Pancreas (tissue), 10 donors: ENCODE measurements around the gene KLHL14. TPM values are rescaled to one million over a fixed set of nuclear protein-coding genes. Genes with fewer than 3 reads are reported as not detected.

Experiments
- ATAC-seq, 4 donors: fragments of 200-7000 bp; cut with Tn5 transposase; one replicate each; pipeline versions ENCODE4 v1.8.0 to v1.9.1; 2020; ENCODE audit warnings: mild to moderate bottlenecking in 4 of 4, moderate library complexity in 4 of 4
- DNase-seq, 6 donors: peaks; one replicate each; pipeline ENCODE4 v3.0.0-alpha.2; 2020
- FAIRE-seq: peaks from 2 replicates; lab custom pipeline; 2012; peaks lifted over from hg19 to GRCh38; lab: Jason Lieb, UNC
- H3K27ac ChIP-seq, 4 donors: fragments of 200-600 bp; sonication (generic); 1 replicate in 3 of 4; 2 replicates in 1 of 4; pipeline versions ENCODE4 v1.5.0 to v1.8.0; 2020
- H3K27me3 ChIP-seq, 4 donors: fragments of 200-600 bp; one replicate each; pipeline ENCODE4 v1.8.0; 2021
- H3K36me3 ChIP-seq, 3 donors: fragments of 200-600 bp; sonication (generic) in 1 of 3; one replicate each; pipeline versions ENCODE4 v1.5.0 to v1.8.0; 2020 to 2021
- H3K4me1 ChIP-seq, 3 donors: fragments of 200-600 bp; one replicate each; pipeline ENCODE4 v1.8.0; 2021
- H3K4me3 ChIP-seq, 4 donors: fragments of 200-600 bp; sonication (generic) in 2 of 4; one replicate each; pipeline versions ENCODE4 v1.5.0 to v1.8.0; 2020 to 2021
- H3K9me3 ChIP-seq, 4 donors: fragments of 200-600 bp; one replicate each; pipeline ENCODE4 v1.8.0; 2021
- WGBS, 2 donors: extraction: QIAGEN DNeasy Blood & Tissue Kit; methylation state at CpG; one replicate each; pipeline ENCODE4 v1.1.7; 2013; 5-methylcytosine and 5-hydroxymethylcytosine counted together
- intact Hi-C, 3 donors: fragments of 100-400 bp; cut with DNase I; formaldehyde crosslinking; loops; one replicate each; pipeline versions ENCODE4 v1.11.1 to v1.14.2; 2022
- polyA plus RNA-seq, 2 donors: library from polyadenylated mRNA; stranded (reverse); fragments of 200-250 nt; gene quantifications; one replicate each; pipeline ENCODE4 v1.2.3, GENCODE V29; 2013
- total RNA-seq, 6 donors: library from RNA; stranded (reverse); fragmentation: NEBNext Ultra II Directional in 4 of 6; extraction: Animal tissue kit (Norgen Biotek cat#: 25700) in 4 of 6; gene quantifications; one replicate each; pipeline versions ENCODE4 v1.2.1 to v1.2.4, GENCODE V29; 2021 to 2023
- TF ChIP-seq, protein P1 (sequence below), 4 donors: fragments of 200-600 bp; sonication (generic) in 3 of 4; IDR thresholded peaks; one replicate each; pipeline versions ENCODE4 v1.5.0 to v1.8.0; 2021; ENCODE audit warnings: antibody characterized with exemption in 4 of 4
- donor health status: healthy with polysubstance abuse.
- donor health status: DM: no; HTN: no; CAD: no; lungs with moderate emphysema.
- donor health status: DM: no; HTN: no; CAD: no.
- donor health status: control.
- donor health status: control.
- donor health status: Bipolar disorder and iron deficiency.
- donor health status: DM: yes; HTN: yes; CAD: no.
- donor health status: DM: no; HTN: no; CAD: no.
- donor health status: DM: no; HTN: no; CAD: no.
- donor health status: DM: yes; HTN: yes; CAD: no.

The KLHL14 gene
- total and polyA plus RNA-seq, 8 donors: 0.06 to 0.21 (median 0.08) TPM; not detected in 3

DNA sequence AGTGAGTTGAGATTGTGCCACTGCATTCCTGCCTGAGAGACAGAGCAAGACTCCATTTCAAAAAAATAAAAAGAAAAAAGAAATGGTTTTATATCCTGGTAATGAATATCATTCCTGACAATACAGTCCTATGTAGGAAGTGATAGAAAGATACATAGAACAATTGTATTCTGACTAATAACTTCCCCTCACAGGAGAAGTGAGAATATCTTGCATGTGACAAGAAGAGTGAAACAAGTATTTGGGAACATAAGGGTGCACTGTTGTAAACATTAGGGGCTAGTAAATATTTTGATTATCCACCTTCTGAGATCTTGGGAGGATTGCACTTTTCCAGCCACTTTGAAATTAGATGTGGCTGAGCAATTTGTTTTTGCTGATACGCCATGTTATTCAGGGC is 40.7 kb downstream of the KLHL14 start:
- 94 to 96% methylated on average over 1 of the region's 1 CpG for WGBS, 2 donors
- TF ChIP-seq, protein P1, sequence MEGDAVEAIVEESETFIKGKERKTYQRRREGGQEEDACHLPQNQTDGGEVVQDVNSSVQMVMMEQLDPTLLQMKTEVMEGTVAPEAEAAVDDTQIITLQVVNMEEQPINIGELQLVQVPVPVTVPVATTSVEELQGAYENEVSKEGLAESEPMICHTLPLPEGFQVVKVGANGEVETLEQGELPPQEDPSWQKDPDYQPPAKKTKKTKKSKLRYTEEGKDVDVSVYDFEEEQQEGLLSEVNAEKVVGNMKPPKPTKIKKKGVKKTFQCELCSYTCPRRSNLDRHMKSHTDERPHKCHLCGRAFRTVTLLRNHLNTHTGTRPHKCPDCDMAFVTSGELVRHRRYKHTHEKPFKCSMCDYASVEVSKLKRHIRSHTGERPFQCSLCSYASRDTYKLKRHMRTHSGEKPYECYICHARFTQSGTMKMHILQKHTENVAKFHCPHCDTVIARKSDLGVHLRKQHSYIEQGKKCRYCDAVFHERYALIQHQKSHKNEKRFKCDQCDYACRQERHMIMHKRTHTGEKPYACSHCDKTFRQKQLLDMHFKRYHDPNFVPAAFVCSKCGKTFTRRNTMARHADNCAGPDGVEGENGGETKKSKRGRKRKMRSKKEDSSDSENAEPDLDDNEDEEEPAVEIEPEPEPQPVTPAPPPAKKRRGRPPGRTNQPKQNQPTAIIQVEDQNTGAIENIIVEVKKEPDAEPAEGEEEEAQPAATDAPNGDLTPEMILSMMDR (IDR thresholded peaks at IDR 0.05): no peak
- no peaks in the 10 kb centered on the region for H3K27me3 ChIP-seq
- DNase-seq: no peak
- no peaks in the 10 kb centered on the region for H3K9me3 ChIP-seq
- no peak for ATAC-seq
- H3K4me3 ChIP-seq: no peak overlapping the region
- intact Hi-C loops: no loop called here
- no peak overlapping the region for H3K27ac ChIP-seq
- no peaks in the 10 kb centered on the region for H3K4me1 ChIP-seq
- H3K36me3 ChIP-seq: no peaks in the 10 kb centered on the region
- FAIRE-seq: no peak

DNA sequence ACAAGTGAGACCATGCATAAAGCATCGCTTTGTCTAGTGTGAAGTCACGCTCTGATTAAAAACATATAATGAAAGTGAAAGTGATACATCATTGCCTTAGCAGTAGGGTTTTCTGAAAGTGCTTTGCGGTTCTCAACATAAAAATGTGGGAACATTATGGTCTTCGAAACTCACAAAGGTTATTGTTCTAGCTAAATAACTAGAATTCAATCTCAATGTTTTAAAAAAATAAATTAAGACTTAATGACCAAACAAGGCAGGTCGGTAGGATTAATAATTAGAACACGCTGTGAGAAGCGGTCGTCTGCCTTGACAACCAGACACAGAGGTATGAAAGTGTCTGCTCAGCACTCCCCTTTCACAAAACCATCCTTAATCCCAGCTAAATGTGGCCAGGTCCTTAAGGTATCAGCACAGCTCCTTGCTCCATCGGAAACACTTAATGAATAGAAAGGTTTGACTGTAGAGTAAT is 42.2 kb downstream of the KLHL14 start:
- Histone ChIP-seq H3K9me3 (no peaks in the 10 kb centered on the region), H3K27me3 (no peaks in the 10 kb centered on the region), H3K27ac (no peak overlapping the region), H3K36me3 (no peaks in the 10 kb centered on the region), H3K4me1 (no peaks in the 10 kb centered on the region), H3K4me3 (peak overlapping the region; percentile 0 to 39 (median 30))
- peak; percentile 50 to 97 (median 83) for ATAC-seq
- no peak for DNase-seq
- TF ChIP-seq, protein P1 (IDR thresholded peaks at IDR 0.05): no peak
- WGBS, 2 donors: 17 to 22% methylated on average over 9 of the region's 9 CpGs
- no peak for FAIRE-seq
- intact Hi-C loops: no loop called here

DNA sequence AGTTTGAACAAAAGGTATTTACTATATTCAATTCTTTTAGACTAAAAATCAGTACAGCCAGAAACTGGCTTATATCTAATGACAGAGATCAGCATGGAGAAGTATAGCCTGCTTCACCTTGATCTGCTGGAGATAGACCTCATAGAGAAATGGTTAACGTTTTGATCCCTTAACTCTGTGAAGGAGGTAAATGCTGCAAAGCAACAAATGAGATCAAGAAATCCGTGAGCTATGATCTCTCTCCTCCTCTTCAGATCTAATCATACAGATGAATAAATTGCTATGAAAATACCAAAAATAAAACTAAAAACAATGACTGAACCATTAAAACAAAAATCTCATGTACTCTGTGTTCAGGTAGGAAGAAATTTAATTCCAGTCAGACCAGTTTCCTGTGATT is 42.8 kb downstream of the KLHL14 start:
- TF ChIP-seq, protein P1 (IDR thresholded peaks at IDR 0.05): no peak
- H3K9me3 ChIP-seq: no peaks in the 10 kb centered on the region
- H3K27me3 ChIP-seq: no peaks in the 10 kb centered on the region
- 11% methylated on average over 2 of the region's 2 CpGs for WGBS, 2 donors
- ATAC-seq: peak in 2 of 4 donors; percentile 43 to 54
- intact Hi-C loops: no loop called here
- H3K36me3 ChIP-seq: no peaks in the 10 kb centered on the region
- H3K4me1 ChIP-seq: no peaks in the 10 kb centered on the region
- peak overlapping the region in 3 of 4 donors; percentile 0 to 39 (median 35) for H3K4me3 ChIP-seq
- H3K27ac ChIP-seq: no peak overlapping the region
- FAIRE-seq: no peak
- DNase-seq: no peak

DNA sequence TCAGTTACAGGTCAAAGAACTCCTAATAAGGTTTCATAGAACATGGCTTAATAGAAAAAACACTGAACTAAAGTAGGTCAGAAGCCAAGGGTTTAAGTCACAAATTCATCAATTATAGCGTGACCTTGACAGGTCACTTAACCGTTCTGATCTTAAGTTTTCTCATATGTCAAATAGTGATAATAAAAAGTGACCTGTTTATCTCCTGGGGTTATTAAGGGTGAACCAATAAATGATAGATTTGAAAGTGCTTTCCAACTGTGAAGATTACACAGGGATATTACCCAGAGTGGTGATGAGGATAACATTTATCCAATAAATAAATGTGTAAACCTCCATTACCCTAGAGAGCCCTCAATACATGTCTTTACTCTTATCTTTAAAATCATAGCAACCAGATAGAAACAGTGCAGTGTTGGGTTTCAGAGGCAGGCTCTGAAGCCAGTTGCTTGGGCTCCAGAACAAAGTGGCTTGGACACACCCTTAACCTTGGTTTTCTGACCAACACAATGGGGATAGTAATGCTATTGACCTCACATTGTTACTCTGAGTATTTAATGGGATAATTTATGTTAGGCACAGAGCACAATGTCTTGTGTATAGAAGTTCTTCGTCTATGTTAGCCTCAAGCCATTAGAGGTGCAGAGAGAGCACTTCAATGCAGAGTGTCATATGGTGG is 48.6 kb downstream of the KLHL14 start:
- H3K27ac ChIP-seq: no peak overlapping the region
- DNase-seq (no peak), ATAC-seq (no peak), FAIRE-seq (no peak)
- no peaks in the 10 kb centered on the region for H3K27me3 ChIP-seq
- no peaks in the 10 kb centered on the region for H3K4me1 ChIP-seq
- no peaks in the 10 kb centered on the region for H3K9me3 ChIP-seq
- no peak overlapping the region for H3K4me3 ChIP-seq
- intact Hi-C loops: no loop called here
- WGBS, 2 donors: 34 to 44% methylated on average over 3 of the region's 3 CpGs
- no peaks in the 10 kb centered on the region for H3K36me3 ChIP-seq
- TF ChIP-seq, protein P1 (IDR thresholded peaks at IDR 0.05): no peak

DNA sequence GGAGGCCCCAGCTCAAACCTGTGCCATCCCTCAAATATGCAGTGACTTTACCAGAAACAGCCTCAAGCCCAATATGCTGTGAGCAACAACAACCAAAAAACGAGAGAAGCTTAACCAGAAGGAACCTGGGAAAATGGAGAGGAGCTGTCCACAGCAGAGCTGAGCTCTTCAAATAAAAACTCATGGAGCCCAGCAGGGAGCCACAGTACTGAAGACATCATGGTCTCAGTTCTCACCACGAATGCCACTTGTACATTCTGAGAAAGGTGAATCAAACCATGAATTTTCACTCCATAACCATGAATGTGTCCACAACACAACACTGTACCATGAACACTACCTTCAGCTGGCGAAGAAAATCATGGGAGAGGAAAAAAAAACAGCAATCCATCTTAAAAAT is 50.5 kb downstream of the KLHL14 start:
- H3K27ac ChIP-seq: no peak overlapping the region
- no peak overlapping the region for H3K4me3 ChIP-seq
- TF ChIP-seq, protein P1 (IDR thresholded peaks at IDR 0.05): no peak
- FAIRE-seq (no peak), ATAC-seq (no peak), DNase-seq (no peak)
- H3K4me1 ChIP-seq: no peaks in the 10 kb centered on the region
- intact Hi-C loops: no loop called here
- no peaks in the 10 kb centered on the region for H3K9me3 ChIP-seq
- 55 to 60% methylated on average over 3 of the region's 3 CpGs for WGBS, 2 donors
- no peaks in the 10 kb centered on the region for H3K36me3 ChIP-seq
- no peaks in the 10 kb centered on the region for H3K27me3 ChIP-seq
